ENCODE data around the gene FRS3. TPM values are rescaled to one million over a fixed set of nuclear protein-coding genes. Genes with fewer than 3 reads are reported as not detected.

Gene FRS3
- total and polyA plus RNA-seq, 9 of the 15 experiments (the other 6 are each of a cell fraction or from before 2014, with no cell fraction given), result 0.03 to 3.7 (median 1.6) TPM

- TF ChIP-seq, protein P1, sequence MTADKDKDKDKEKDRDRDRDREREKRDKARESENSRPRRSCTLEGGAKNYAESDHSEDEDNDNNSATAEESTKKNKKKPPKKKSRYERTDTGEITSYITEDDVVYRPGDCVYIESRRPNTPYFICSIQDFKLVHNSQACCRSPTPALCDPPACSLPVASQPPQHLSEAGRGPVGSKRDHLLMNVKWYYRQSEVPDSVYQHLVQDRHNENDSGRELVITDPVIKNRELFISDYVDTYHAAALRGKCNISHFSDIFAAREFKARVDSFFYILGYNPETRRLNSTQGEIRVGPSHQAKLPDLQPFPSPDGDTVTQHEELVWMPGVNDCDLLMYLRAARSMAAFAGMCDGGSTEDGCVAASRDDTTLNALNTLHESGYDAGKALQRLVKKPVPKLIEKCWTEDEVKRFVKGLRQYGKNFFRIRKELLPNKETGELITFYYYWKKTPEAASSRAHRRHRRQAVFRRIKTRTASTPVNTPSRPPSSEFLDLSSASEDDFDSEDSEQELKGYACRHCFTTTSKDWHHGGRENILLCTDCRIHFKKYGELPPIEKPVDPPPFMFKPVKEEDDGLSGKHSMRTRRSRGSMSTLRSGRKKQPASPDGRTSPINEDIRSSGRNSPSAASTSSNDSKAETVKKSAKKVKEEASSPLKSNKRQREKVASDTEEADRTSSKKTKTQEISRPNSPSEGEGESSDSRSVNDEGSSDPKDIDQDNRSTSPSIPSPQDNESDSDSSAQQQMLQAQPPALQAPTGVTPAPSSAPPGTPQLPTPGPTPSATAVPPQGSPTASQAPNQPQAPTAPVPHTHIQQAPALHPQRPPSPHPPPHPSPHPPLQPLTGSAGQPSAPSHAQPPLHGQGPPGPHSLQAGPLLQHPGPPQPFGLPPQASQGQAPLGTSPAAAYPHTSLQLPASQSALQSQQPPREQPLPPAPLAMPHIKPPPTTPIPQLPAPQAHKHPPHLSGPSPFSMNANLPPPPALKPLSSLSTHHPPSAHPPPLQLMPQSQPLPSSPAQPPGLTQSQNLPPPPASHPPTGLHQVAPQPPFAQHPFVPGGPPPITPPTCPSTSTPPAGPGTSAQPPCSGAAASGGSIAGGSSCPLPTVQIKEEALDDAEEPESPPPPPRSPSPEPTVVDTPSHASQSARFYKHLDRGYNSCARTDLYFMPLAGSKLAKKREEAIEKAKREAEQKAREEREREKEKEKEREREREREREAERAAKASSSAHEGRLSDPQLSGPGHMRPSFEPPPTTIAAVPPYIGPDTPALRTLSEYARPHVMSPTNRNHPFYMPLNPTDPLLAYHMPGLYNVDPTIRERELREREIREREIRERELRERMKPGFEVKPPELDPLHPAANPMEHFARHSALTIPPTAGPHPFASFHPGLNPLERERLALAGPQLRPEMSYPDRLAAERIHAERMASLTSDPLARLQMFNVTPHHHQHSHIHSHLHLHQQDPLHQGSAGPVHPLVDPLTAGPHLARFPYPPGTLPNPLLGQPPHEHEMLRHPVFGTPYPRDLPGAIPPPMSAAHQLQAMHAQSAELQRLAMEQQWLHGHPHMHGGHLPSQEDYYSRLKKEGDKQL (CRISPR knock-in tag; IDR thresholded peaks at IDR 0.05; ENCODE audit: borderline replicate concordance), result no peak
- no peak for TF ChIP-seq ZC3H8 (IDR thresholded peaks at IDR 0.05)
- no peak for TF ChIP-seq POLR2G (IDR thresholded peaks at IDR 0.05; ENCODE audit: low read depth, low read length)
- no peak for TF ChIP-seq ZKSCAN8 (CRISPR knock-in tag; IDR thresholded peaks at IDR 0.05)
- TF ChIP-seq HDAC2 (IDR thresholded peaks at IDR 0.05), result peak; percentile 36; the same call in 1 of the 2 replicates
- TF ChIP-seq ARID4B (CRISPR knock-in tag; IDR thresholded peaks at IDR 0.05), result no peak
- 0 out of 2 replicates have a peak, but pooled peaks have one; percentile 27 for TF ChIP-seq CREB1 (IDR thresholded peaks at IDR 0.05)
- TF ChIP-seq CREB1 (CRISPR knock-in tag; IDR thresholded peaks at IDR 0.05), result peak; percentile 36; the same call in 1 of the 2 replicates
- TF ChIP-seq TFAP4 (CRISPR knock-in tag; IDR thresholded peaks at IDR 0.05; ENCODE audit: borderline replicate concordance), result peak; percentile 38; the same call in 1 of the 2 replicates
- TF ChIP-seq IRF1 (CRISPR knock-in tag; IDR thresholded peaks at IDR 0.05; ENCODE audit: borderline replicate concordance), result no peak
- TF ChIP-seq, protein P2, sequence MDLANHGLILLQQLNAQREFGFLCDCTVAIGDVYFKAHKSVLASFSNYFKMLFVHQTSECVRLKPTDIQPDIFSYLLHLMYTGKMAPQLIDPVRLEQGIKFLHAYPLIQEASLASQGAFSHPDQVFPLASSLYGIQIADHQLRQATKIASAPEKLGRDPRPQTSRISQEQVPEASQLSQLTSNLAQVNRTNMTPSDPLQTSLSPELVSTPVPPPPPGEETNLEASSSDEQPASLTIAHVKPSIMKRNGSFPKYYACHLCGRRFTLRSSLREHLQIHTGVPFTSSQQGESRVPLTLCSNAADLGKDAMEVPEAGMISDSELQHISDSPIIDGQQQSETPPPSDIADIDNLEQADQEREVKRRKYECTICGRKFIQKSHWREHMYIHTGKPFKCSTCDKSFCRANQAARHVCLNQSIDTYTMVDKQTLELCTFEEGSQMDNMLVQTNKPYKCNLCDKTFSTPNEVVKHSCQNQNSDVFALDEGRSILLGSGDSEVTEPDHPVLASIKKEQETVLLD (IDR thresholded peaks at IDR 0.05), result no peak
- peak; percentile 47 for TF ChIP-seq PKNOX1 (IDR thresholded peaks at IDR 0.05)
Measured at GRCh38 chr6:41767112-41767833, 12.4 kb downstream of the FRS3 start (continued).

Data from K562 (cell line).